Measurements from ENCODE around the gene SPTB.
A peak's percentile ranks its signal among the peaks of the same experiment; 100 is the strongest.

The SPTB gene

GRCh38 chr14:64835431-64835830, 44.3 kb downstream of the SPTB start:
- Histone ChIP-seq H3K36me3 (replicated peaks; ENCODE audit: low read depth, low read length) (no peaks in the 10 kb centered on the region), H3K27me3 (ENCODE audit: low read depth, low read length) (peaks cover 24% of the 10 kb centered on the region), H4K20me1 (ENCODE audit: insufficient read depth, low read length) (no peaks in the 10 kb centered on the region), H3K9ac (ENCODE audit: low read length) (no peak overlapping the region), H3K79me2 (ENCODE audit: low read length) (no peaks in the 10 kb centered on the region), H2AFZ (ENCODE audit: low read depth, low read length) (no peak overlapping the region), H3K4me1 (ENCODE audit: low read length) (peaks cover 10% of the 10 kb centered on the region), H3K27ac (ENCODE audit: low read length) (no peak overlapping the region), H3K4me2 (ENCODE audit: low read length) (no peak overlapping the region), H3K4me3 (ENCODE audit: low read length) (no peak overlapping the region), H3K9me3 (ENCODE audit: insufficient read depth, low read length) (no peaks in the 10 kb centered on the region)
- TF ChIP-seq CTCF (IDR thresholded peaks at IDR 0.05; ENCODE audit: low read depth, low read length) (no peak), EZH2phosphoT487 (IDR thresholded peaks at IDR 0.05; ENCODE audit: low read depth) (no peak)

- Histone ChIP-seq H3K4me1 (ENCODE audit: low read length) (peaks cover 10% of the 10 kb centered on the region), H3K27me3 (ENCODE audit: low read depth, low read length) (peaks cover 19% of the 10 kb centered on the region), H3K9me3 (ENCODE audit: insufficient read depth, low read length) (no peaks in the 10 kb centered on the region), H3K79me2 (ENCODE audit: low read length) (no peaks in the 10 kb centered on the region), H3K9ac (ENCODE audit: low read length) (no peak overlapping the region), H2AFZ (ENCODE audit: low read depth, low read length) (no peak overlapping the region), H3K4me2 (ENCODE audit: low read length) (no peak overlapping the region), H3K36me3 (replicated peaks; ENCODE audit: low read depth, low read length) (no peaks in the 10 kb centered on the region), H4K20me1 (ENCODE audit: insufficient read depth, low read length) (no peaks in the 10 kb centered on the region), H3K4me3 (ENCODE audit: low read length) (no peak overlapping the region), H3K27ac (ENCODE audit: low read length) (no peak overlapping the region)
- no peak for TF ChIP-seq EZH2phosphoT487 (IDR thresholded peaks at IDR 0.05; ENCODE audit: low read depth)
- no peak for TF ChIP-seq CTCF (IDR thresholded peaks at IDR 0.05; ENCODE audit: low read depth, low read length)
These were observed 44.7 kb downstream of the SPTB start for GRCh38 chr14:64834965-64835364.

- H3K27me3 ChIP-seq (ENCODE audit: low read depth, low read length), result peaks cover 19% of the 10 kb centered on the region
- H3K9me3 ChIP-seq (ENCODE audit: insufficient read depth, low read length), result no peaks in the 10 kb centered on the region
- H3K4me1 ChIP-seq (ENCODE audit: low read length), result peaks cover 10% of the 10 kb centered on the region
- no peak overlapping the region for H3K4me3 ChIP-seq (ENCODE audit: low read length)
- H3K79me2 ChIP-seq (ENCODE audit: low read length), result no peaks in the 10 kb centered on the region
- no peak for TF ChIP-seq CTCF (IDR thresholded peaks at IDR 0.05; ENCODE audit: low read depth, low read length)
- no peak overlapping the region for H3K9ac ChIP-seq (ENCODE audit: low read length)
- H3K27ac ChIP-seq (ENCODE audit: low read length), result no peak overlapping the region
- H4K20me1 ChIP-seq (ENCODE audit: insufficient read depth, low read length), result no peaks in the 10 kb centered on the region
- no peaks in the 10 kb centered on the region for H3K36me3 ChIP-seq (replicated peaks; ENCODE audit: low read depth, low read length)
- H3K4me2 ChIP-seq (ENCODE audit: low read length), result no peak overlapping the region
- no peak overlapping the region for H2AFZ ChIP-seq (ENCODE audit: low read depth, low read length)
These were observed 48.3 kb downstream of the SPTB start for GRCh38 chr14:64831419-64831818.

- Histone ChIP-seq H3K79me2 (ENCODE audit: low read length) (no peaks in the 10 kb centered on the region), H3K27ac (ENCODE audit: low read length) (no peak overlapping the region), H2AFZ (ENCODE audit: low read depth, low read length) (no peak overlapping the region)
These were observed 48.7 kb downstream of the SPTB start for GRCh38 chr14:64830961-64831360.

More at GRCh38 chr14:64830961-64831360, 48.7 kb downstream of the SPTB start:
- Histone ChIP-seq H3K36me3 (replicated peaks; ENCODE audit: low read depth, low read length) (no peaks in the 10 kb centered on the region), H3K4me2 (ENCODE audit: low read length) (peak overlapping the region; percentile 14; the same call in 1 of the 2 replicates), H3K4me3 (ENCODE audit: low read length) (no peak overlapping the region), H3K27me3 (ENCODE audit: low read depth, low read length) (peaks cover 21% of the 10 kb centered on the region), H3K9me3 (ENCODE audit: insufficient read depth, low read length) (no peaks in the 10 kb centered on the region), H3K9ac (ENCODE audit: low read length) (no peak overlapping the region), H3K4me1 (ENCODE audit: low read length) (peaks cover 10% of the 10 kb centered on the region), H4K20me1 (ENCODE audit: insufficient read depth, low read length) (no peaks in the 10 kb centered on the region)
- TF ChIP-seq CTCF (IDR thresholded peaks at IDR 0.05; ENCODE audit: low read depth, low read length) (no peak), EZH2phosphoT487 (IDR thresholded peaks at IDR 0.05; ENCODE audit: low read depth) (no peak)
